Measurements from ENCODE around the gene HOOK2.

DNA sequence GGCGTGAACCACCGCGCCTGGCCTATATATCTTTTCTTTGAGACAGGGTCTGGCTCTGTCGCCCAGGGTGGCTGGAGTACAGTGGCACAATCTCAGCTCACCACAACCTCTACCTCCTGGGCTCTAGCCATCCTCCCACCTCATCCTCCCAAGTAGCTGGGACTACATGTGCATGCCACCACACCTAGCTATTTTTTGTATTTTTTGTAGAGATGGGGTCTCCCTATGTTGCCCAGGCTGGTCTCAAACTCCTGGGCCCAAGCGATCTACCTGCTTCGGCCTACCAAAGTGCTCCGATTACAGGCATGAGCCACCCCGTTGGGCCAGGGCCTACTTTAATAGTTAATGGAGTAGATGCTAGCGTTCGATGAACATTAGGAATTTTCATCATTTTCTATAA, 55.1 kb downstream of the HOOK2 start:
- TF ChIP-seq, protein P1, sequence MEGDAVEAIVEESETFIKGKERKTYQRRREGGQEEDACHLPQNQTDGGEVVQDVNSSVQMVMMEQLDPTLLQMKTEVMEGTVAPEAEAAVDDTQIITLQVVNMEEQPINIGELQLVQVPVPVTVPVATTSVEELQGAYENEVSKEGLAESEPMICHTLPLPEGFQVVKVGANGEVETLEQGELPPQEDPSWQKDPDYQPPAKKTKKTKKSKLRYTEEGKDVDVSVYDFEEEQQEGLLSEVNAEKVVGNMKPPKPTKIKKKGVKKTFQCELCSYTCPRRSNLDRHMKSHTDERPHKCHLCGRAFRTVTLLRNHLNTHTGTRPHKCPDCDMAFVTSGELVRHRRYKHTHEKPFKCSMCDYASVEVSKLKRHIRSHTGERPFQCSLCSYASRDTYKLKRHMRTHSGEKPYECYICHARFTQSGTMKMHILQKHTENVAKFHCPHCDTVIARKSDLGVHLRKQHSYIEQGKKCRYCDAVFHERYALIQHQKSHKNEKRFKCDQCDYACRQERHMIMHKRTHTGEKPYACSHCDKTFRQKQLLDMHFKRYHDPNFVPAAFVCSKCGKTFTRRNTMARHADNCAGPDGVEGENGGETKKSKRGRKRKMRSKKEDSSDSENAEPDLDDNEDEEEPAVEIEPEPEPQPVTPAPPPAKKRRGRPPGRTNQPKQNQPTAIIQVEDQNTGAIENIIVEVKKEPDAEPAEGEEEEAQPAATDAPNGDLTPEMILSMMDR (tag by site-specific recombination; IDR thresholded peaks at IDR 0.05): no peak
- TF ChIP-seq MYNN (tag by site-specific recombination; IDR thresholded peaks at IDR 0.05; ENCODE audit: borderline replicate concordance) (no peak), ZNF311 (tag by site-specific recombination; IDR thresholded peaks at IDR 0.05; ENCODE audit: borderline replicate concordance) (no peak), ZNF792 (tag by site-specific recombination; IDR thresholded peaks at IDR 0.05) (no peak), ZFHX2 (tag by site-specific recombination; conservative IDR thresholded peaks at IDR 0.05) (no peak), ZBTB8A (tag by site-specific recombination; IDR thresholded peaks at IDR 0.05) (no peak), ZEB2 (tag by site-specific recombination; IDR thresholded peaks at IDR 0.05) (no peak)
- TF ChIP-seq, protein P2, sequence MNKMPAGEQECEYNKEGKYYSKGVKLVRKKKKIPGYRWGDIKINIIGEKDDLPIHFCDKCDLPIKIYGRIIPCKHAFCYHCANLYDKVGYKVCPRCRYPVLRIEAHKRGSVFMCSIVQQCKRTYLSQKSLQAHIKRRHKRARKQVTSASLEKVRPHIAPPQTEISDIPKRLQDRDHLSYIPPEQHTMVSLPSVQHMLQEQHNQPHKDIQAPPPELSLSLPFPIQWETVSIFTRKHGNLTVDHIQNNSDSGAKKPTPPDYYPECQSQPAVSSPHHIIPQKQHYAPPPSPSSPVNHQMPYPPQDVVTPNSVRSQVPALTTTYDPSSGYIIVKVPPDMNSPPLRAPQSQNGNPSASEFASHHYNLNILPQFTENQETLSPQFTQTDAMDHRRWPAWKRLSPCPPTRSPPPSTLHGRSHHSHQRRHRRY (tag by site-specific recombination; IDR thresholded peaks at IDR 0.05): no peak
- TF ChIP-seq, protein P3, sequence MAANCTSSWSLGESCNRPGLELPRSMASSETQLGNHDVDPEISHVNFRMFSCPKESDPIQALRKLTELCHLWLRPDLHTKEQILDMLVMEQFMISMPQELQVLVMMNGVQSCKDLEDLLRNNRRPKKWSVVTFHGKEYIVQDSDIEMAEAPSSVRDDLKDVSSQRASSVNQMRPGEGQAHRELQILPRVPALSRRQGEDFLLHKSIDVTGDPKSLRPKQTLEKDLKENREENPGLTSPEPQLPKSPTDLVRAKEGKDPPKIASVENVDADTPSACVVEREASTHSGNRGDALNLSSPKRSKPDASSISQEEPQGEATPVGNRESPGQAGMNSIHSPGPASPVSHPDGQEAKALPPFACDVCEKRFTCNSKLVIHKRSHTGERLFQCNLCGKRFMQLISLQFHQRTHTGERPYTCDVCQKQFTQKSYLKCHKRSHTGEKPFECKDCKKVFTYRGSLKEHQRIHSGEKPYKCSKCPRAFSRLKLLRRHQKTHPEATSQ (tag by site-specific recombination; IDR thresholded peaks at IDR 0.05): no peak
- TF ChIP-seq, protein P4, sequence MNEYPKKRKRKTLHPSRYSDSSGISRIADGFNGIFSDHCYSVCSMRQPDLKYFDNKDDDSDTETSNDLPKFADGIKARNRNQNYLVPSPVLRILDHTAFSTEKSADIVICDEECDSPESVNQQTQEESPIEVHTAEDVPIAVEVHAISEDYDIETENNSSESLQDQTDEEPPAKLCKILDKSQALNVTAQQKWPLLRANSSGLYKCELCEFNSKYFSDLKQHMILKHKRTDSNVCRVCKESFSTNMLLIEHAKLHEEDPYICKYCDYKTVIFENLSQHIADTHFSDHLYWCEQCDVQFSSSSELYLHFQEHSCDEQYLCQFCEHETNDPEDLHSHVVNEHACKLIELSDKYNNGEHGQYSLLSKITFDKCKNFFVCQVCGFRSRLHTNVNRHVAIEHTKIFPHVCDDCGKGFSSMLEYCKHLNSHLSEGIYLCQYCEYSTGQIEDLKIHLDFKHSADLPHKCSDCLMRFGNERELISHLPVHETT (tag by site-specific recombination; IDR thresholded peaks at IDR 0.05): no peak
- TF ChIP-seq, protein P5, sequence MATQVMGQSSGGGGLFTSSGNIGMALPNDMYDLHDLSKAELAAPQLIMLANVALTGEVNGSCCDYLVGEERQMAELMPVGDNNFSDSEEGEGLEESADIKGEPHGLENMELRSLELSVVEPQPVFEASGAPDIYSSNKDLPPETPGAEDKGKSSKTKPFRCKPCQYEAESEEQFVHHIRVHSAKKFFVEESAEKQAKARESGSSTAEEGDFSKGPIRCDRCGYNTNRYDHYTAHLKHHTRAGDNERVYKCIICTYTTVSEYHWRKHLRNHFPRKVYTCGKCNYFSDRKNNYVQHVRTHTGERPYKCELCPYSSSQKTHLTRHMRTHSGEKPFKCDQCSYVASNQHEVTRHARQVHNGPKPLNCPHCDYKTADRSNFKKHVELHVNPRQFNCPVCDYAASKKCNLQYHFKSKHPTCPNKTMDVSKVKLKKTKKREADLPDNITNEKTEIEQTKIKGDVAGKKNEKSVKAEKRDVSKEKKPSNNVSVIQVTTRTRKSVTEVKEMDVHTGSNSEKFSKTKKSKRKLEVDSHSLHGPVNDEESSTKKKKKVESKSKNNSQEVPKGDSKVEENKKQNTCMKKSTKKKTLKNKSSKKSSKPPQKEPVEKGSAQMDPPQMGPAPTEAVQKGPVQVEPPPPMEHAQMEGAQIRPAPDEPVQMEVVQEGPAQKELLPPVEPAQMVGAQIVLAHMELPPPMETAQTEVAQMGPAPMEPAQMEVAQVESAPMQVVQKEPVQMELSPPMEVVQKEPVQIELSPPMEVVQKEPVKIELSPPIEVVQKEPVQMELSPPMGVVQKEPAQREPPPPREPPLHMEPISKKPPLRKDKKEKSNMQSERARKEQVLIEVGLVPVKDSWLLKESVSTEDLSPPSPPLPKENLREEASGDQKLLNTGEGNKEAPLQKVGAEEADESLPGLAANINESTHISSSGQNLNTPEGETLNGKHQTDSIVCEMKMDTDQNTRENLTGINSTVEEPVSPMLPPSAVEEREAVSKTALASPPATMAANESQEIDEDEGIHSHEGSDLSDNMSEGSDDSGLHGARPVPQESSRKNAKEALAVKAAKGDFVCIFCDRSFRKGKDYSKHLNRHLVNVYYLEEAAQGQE (tag by site-specific recombination; IDR thresholded peaks at IDR 0.05): no peak
- TF ChIP-seq, protein P6, sequence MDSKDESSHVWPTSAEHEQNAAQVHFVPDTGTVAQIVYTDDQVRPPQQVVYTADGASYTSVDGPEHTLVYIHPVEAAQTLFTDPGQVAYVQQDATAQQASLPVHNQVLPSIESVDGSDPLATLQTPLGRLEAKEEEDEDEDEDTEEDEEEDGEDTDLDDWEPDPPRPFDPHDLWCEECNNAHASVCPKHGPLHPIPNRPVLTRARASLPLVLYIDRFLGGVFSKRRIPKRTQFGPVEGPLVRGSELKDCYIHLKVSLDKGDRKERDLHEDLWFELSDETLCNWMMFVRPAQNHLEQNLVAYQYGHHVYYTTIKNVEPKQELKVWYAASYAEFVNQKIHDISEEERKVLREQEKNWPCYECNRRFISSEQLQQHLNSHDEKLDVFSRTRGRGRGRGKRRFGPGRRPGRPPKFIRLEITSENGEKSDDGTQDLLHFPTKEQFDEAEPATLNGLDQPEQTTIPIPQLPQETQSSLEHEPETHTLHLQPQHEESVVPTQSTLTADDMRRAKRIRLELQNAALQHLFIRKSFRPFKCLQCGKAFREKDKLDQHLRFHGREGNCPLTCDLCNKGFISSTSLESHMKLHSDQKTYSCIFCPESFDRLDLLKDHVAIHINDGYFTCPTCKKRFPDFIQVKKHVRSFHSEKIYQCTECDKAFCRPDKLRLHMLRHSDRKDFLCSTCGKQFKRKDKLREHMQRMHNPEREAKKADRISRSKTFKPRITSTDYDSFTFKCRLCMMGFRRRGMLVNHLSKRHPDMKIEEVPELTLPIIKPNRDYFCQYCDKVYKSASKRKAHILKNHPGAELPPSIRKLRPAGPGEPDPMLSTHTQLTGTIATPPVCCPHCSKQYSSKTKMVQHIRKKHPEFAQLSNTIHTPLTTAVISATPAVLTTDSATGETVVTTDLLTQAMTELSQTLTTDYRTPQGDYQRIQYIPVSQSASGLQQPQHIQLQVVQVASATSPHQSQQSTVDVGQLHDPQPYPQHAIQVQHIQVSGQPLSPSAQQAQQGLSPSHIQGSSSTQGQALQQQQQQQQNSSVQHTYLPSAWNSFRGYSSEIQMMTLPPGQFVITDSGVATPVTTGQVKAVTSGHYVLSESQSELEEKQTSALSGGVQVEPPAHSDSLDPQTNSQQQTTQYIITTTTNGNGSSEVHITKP (tag by site-specific recombination; IDR thresholded peaks at IDR 0.05): no peak
- TF ChIP-seq, protein P7, sequence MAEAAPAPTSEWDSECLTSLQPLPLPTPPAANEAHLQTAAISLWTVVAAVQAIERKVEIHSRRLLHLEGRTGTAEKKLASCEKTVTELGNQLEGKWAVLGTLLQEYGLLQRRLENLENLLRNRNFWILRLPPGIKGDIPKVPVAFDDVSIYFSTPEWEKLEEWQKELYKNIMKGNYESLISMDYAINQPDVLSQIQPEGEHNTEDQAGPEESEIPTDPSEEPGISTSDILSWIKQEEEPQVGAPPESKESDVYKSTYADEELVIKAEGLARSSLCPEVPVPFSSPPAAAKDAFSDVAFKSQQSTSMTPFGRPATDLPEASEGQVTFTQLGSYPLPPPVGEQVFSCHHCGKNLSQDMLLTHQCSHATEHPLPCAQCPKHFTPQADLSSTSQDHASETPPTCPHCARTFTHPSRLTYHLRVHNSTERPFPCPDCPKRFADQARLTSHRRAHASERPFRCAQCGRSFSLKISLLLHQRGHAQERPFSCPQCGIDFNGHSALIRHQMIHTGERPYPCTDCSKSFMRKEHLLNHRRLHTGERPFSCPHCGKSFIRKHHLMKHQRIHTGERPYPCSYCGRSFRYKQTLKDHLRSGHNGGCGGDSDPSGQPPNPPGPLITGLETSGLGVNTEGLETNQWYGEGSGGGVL (tag by site-specific recombination; IDR thresholded peaks at IDR 0.05): no peak

All from HEK293 (cell line).